Nephron progenitor cell (in vitro differentiated cells): ENCODE results near the gene PPIP5K1.

ENCODE experiments used
- DNase-seq: peaks from one replicate; pipeline ENCODE4 v3.0.0; 2021
- H3K27ac Mint-ChIP-seq: 2 replicates; pipeline ENCODE4 v1.8.0; 2021; ENCODE audit warnings: mild to moderate bottlenecking, moderate library complexity, mixed read lengths
- H3K27me3 Mint-ChIP-seq: 2 replicates; pipeline ENCODE4 v1.8.0; 2021; ENCODE audit warnings: mild to moderate bottlenecking, low read depth, mixed read lengths; ENCODE audit not compliant: poor library complexity
- H3K36me3 Mint-ChIP-seq: 2 replicates; pipeline ENCODE4 v1.8.0; 2021; ENCODE audit warnings: low read depth, mixed read lengths
- H3K4me1 Mint-ChIP-seq: 2 replicates; pipeline ENCODE4 v1.8.0; 2021; ENCODE audit warnings: mixed read lengths
- H3K4me3 Mint-ChIP-seq: 2 replicates; pipeline ENCODE4 v1.8.0; 2021; ENCODE audit warnings: mild to moderate bottlenecking, moderate library complexity, mixed read lengths
- H3K9me3 Mint-ChIP-seq: 2 replicates; pipeline ENCODE4 v1.8.0; 2021; ENCODE audit warnings: mild to moderate bottlenecking, moderate library complexity, mixed read lengths
- TF ChIP-seq, protein P1 (sequence below): fragments of 200-600 bp; sonication (generic); IDR thresholded peaks from 2 replicates; pipeline ENCODE4 v1.5.0; 2021; ENCODE audit warnings: antibody characterized with exemption

PPIP5K1 gene

GRCh38 chr15:43492673-43493601 is 97.1 kb downstream of the PPIP5K1 start, which contains the start of gene TP53BP1:
TSS of gene TP53BP1 (minus strand) at chr15:43493156. CDS start at chr15:43493043, 113 bp downstream.
- Mint-ChIP-seq H3K4me1 (peaks cover 27% of the 10 kb centered on the region), H3K4me3 (peak within 1 kb of the TSS; percentile 96), H3K9me3 (no peaks in the 10 kb centered on the region), H3K27ac (peak within 1 kb of the TSS; percentile 100), H3K36me3 (peaks cover 38% of the 10 kb centered on the region), H3K27me3 (no peaks in the 10 kb centered on the region)
- peak; percentile 96 for DNase-seq
- TF ChIP-seq, protein P1, sequence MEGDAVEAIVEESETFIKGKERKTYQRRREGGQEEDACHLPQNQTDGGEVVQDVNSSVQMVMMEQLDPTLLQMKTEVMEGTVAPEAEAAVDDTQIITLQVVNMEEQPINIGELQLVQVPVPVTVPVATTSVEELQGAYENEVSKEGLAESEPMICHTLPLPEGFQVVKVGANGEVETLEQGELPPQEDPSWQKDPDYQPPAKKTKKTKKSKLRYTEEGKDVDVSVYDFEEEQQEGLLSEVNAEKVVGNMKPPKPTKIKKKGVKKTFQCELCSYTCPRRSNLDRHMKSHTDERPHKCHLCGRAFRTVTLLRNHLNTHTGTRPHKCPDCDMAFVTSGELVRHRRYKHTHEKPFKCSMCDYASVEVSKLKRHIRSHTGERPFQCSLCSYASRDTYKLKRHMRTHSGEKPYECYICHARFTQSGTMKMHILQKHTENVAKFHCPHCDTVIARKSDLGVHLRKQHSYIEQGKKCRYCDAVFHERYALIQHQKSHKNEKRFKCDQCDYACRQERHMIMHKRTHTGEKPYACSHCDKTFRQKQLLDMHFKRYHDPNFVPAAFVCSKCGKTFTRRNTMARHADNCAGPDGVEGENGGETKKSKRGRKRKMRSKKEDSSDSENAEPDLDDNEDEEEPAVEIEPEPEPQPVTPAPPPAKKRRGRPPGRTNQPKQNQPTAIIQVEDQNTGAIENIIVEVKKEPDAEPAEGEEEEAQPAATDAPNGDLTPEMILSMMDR: no peak

- Mint-ChIP-seq H3K27ac (peak overlapping the region; percentile 100), H3K36me3 (peaks cover 45% of the 10 kb centered on the region), H3K9me3 (no peaks in the 10 kb centered on the region), H3K27me3 (no peaks in the 10 kb centered on the region), H3K4me3 (peak overlapping the region; percentile 96), H3K4me1 (peaks cover 27% of the 10 kb centered on the region)
- TF ChIP-seq, protein P1: no peak
- DNase-seq: no peak
Observed at GRCh38 chr15:43492266-43492665, 97.7 kb downstream of the PPIP5K1 start.

DNA sequence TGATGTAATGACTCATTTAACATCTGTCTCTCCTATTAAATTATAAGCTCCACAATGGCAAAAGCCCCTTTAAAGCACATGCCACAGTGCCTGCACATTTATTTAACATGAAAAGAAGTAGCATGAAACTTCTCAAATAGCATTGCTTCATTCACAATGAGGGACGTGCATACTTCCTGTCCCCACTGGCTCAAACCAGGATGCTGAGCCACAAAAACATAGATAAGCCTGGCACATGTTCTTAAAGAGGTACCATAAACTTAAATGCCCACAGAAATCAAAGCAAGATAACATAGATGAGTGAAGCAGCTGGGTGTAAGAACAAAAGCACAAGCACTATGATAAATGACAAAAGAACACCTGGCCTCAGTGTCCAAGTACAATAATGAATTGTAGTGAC is 100.8 kb downstream of the PPIP5K1 start:
- H3K9me3 Mint-ChIP-seq: no peaks in the 10 kb centered on the region
- H3K27ac Mint-ChIP-seq: no peak overlapping the region
- no peak for DNase-seq
- H3K4me1 Mint-ChIP-seq: peaks cover 24% of the 10 kb centered on the region
- TF ChIP-seq, protein P1: no peak
- peaks cover 69% of the 10 kb centered on the region for H3K36me3 Mint-ChIP-seq
- no peaks in the 10 kb centered on the region for H3K27me3 Mint-ChIP-seq
- no peak overlapping the region for H3K4me3 Mint-ChIP-seq

DNA sequence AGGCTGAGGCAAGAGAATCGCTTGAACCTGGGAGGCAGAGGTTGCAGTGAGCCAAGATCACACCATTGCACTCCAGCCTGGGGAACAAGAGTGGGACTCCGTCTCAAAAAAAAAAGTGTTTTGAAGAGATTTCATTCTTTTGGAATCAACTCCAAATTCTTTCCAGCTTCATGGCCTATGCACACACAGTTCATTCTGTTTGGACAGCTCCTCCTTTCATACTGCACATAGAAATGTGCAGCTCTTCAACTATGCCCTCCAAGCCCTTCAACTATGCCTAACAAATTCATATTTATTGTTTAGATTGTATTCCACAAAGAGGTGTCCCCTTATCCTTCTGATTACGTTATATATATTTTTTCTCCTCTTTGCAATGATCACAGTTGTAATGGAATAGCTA is 101.2 kb downstream of the PPIP5K1 start:
- H3K4me3 Mint-ChIP-seq: no peak overlapping the region
- no peak for DNase-seq
- no peak overlapping the region for H3K27ac Mint-ChIP-seq
- peaks cover 73% of the 10 kb centered on the region for H3K36me3 Mint-ChIP-seq
- H3K9me3 Mint-ChIP-seq: no peaks in the 10 kb centered on the region
- TF ChIP-seq, protein P1: no peak
- peaks cover 20% of the 10 kb centered on the region for H3K4me1 Mint-ChIP-seq
- no peaks in the 10 kb centered on the region for H3K27me3 Mint-ChIP-seq

GRCh38 chr15:43487271-43487895 is 102.6 kb downstream of the PPIP5K1 start:
- TF ChIP-seq, protein P1: no peak
- H3K4me3 Mint-ChIP-seq: no peak overlapping the region
- no peak for DNase-seq
- peaks cover 14% of the 10 kb centered on the region for H3K4me1 Mint-ChIP-seq
- H3K36me3 Mint-ChIP-seq: peaks cover 87% of the 10 kb centered on the region
- no peak overlapping the region for H3K27ac Mint-ChIP-seq
- H3K27me3 Mint-ChIP-seq: no peaks in the 10 kb centered on the region
- H3K9me3 Mint-ChIP-seq: no peaks in the 10 kb centered on the region
